ENCODE data around the gene CENPB. TPM values are rescaled to one million over a fixed set of nuclear protein-coding genes. Genes with fewer than 3 reads are reported as not detected.
A peak's percentile ranks its signal among the peaks of the same experiment; 100 is the strongest.

Gene CENPB
- total and polyA plus RNA-seq, 8 donors = 24.5 to 130 (median 69.2) TPM

DNA sequence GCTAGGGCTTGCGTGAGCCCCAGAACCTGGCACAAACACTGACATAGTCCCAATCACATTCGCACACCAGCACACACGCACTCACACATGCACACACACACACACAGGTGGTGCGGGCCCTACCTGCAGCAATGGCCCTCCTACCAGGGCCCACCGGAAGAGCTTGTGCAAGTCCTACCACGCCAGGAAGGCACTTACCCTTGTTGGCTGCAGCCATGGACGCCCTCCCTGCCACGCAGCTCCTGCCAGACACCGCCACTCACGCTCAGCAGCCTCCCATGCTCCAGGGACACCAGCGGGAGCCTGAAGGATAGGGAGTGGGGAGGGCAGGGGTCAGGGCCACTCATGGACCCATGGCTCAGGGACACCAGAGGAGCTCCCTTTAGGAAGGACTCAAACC, 26.7 kb downstream of the CENPB start:
- intact Hi-C loops (cut with DNase I; ENCODE audit: low total_unique reads) = loop anchor here (10.0 kb wide), 2 partner anchors 85 to 95 kb away; no protein-coding TSS in a partner anchor
- Histone ChIP-seq H3K36me3 (peaks cover 13 to 47% (median 28%) of the 10 kb centered on the region in 4 donors), H3K9me3 (no peaks in the 10 kb centered on the region), H3K27me3 (no peaks in the 10 kb centered on the region), H3K4me1 (peaks cover 6 to 49% (median 18%) of the 10 kb centered on the region in 4 donors), H3K27ac (peak overlapping the region in 4 of 5 donors; percentile 25 to 94 (median 36)), H3K4me3 (no peak overlapping the region)
- peak in 1 of 2 donors; percentile 11 for DNase-seq
- TF ChIP-seq POLR2A (IDR thresholded peaks at IDR 0.05) = no peak
- no peak for TF ChIP-seq POLR2AphosphoS5 (IDR thresholded peaks at IDR 0.05)
- no peak for TF ChIP-seq EP300 (IDR thresholded peaks at IDR 0.05)
- TF ChIP-seq, protein P1, sequence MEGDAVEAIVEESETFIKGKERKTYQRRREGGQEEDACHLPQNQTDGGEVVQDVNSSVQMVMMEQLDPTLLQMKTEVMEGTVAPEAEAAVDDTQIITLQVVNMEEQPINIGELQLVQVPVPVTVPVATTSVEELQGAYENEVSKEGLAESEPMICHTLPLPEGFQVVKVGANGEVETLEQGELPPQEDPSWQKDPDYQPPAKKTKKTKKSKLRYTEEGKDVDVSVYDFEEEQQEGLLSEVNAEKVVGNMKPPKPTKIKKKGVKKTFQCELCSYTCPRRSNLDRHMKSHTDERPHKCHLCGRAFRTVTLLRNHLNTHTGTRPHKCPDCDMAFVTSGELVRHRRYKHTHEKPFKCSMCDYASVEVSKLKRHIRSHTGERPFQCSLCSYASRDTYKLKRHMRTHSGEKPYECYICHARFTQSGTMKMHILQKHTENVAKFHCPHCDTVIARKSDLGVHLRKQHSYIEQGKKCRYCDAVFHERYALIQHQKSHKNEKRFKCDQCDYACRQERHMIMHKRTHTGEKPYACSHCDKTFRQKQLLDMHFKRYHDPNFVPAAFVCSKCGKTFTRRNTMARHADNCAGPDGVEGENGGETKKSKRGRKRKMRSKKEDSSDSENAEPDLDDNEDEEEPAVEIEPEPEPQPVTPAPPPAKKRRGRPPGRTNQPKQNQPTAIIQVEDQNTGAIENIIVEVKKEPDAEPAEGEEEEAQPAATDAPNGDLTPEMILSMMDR (IDR thresholded peaks at IDR 0.05) = no peak
- WGBS, 5 donors = 91 to 94% (median 93%) methylated on average over 6 to 11 of the region's 11 CpGs

DNA sequence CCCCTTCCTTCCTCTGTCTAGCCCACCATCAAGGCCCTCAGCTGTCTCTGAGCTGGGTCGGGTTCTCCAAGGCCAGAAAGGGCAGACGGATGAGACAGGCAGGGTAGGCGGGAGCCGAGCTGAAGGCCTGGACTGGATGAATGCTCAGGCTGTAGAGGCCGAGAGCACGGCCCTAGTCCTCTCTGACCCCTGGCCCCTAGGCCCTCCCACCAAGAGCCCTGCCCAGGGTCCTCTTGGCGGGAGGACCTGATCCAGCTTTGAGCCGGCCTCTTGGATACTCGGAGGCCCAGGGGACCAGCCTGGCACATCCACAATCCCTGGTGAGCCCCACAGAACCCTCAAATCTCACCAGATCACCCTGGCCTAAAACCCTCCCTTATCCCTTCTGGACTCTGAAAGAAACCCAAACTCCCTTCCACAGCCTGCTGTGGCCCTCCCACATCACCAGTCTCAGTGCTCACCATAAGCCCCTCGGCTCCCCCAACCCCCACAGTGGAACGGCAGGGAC, 27.2 kb downstream of the CENPB start:
- Histone ChIP-seq H3K36me3 (peaks cover 16 to 52% (median 31%) of the 10 kb centered on the region in 4 donors), H3K9me3 (no peaks in the 10 kb centered on the region), H3K4me3 (no peak overlapping the region), H3K4me1 (peaks cover under 1 to 44% (median 13%) of the 10 kb centered on the region in 4 donors), H3K27me3 (no peaks in the 10 kb centered on the region), H3K27ac (peak overlapping the region in 4 of 5 donors; percentile 4 to 94 (median 32))
- DNase-seq = peak in 1 of 2 donors; percentile 4
- WGBS, 5 donors = 70 to 90% (median 84%) methylated on average over 5 to 11 of the region's 11 CpGs
- TF ChIP-seq POLR2A (IDR thresholded peaks at IDR 0.05) (no peak), POLR2AphosphoS5 (IDR thresholded peaks at IDR 0.05) (no peak), EP300 (IDR thresholded peaks at IDR 0.05) (no peak)
- TF ChIP-seq, protein P1 (IDR thresholded peaks at IDR 0.05) = no peak
- intact Hi-C loops (cut with DNase I; ENCODE audit: low total_unique reads) = loop anchor here (10.0 kb wide), 1 partner anchor 95 kb away; no protein-coding TSS in a partner anchor

- peaks cover 0 to 41% (median 7%) of the 10 kb centered on the region in 4 donors for H3K4me1 ChIP-seq
- 68 to 96% (median 85%) methylated on average over 10 to 11 of the region's 11 CpGs for WGBS, 5 donors
- H3K36me3 ChIP-seq = peaks cover 16 to 60% (median 35%) of the 10 kb centered on the region in 4 donors
- H3K27me3 ChIP-seq = no peaks in the 10 kb centered on the region
- intact Hi-C loops (cut with DNase I; ENCODE audit: low total_unique reads) = loop anchor here (10.0 kb wide), 1 partner anchor 96 kb away; no protein-coding TSS in a partner anchor
- H3K4me3 ChIP-seq = no peak overlapping the region
- no peak for TF ChIP-seq POLR2AphosphoS5 (IDR thresholded peaks at IDR 0.05)
- TF ChIP-seq, protein P1 (IDR thresholded peaks at IDR 0.05) = no peak
- TF ChIP-seq POLR2A (IDR thresholded peaks at IDR 0.05) = no peak
- no peak for TF ChIP-seq EP300 (IDR thresholded peaks at IDR 0.05)
- peak overlapping the region in 4 of 5 donors; percentile 4 to 94 (median 32) for H3K27ac ChIP-seq
- no peaks in the 10 kb centered on the region for H3K9me3 ChIP-seq
- DNase-seq = peak in 1 of 2 donors; percentile 33
Observed at GRCh38 chr20:3758566-3758965, 28.0 kb downstream of the CENPB start.

DNA sequence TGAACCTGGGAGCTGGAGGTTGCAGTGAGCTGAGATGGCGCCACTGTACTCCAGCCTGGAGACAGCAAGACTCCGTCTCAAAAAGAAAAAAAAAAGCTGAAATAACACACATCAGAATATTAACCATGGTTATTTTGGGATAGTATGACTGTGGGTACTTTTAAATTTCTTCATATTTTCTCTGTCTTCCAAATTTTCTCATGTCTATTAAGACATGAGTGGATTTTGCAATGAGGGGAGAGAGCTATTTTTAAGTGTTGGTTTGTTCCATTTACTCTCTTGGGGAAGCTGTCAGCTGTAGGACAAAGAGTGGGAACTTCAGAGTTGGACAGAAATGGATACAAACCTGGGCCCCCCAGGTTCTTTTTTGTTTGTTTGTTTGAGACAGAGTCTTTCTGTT, 29.3 kb downstream of the CENPB start:
- Histone ChIP-seq H3K27me3 (no peaks in the 10 kb centered on the region), H3K9me3 (no peaks in the 10 kb centered on the region), H3K36me3 (peaks cover 16 to 60% (median 35%) of the 10 kb centered on the region in 4 donors), H3K4me1 (peaks cover 0 to 52% (median 9%) of the 10 kb centered on the region in 4 donors), H3K4me3 (no peak overlapping the region), H3K27ac (peak overlapping the region in 4 of 5 donors; percentile 4 to 94 (median 13))
- WGBS, 5 donors = 88 to 98% (median 91%) methylated on average over 2 of the region's 2 CpGs
- intact Hi-C loops (cut with DNase I; ENCODE audit: low total_unique reads) = loop anchor here (10.0 kb wide), 1 partner anchor 98 kb away; no protein-coding TSS in a partner anchor
- DNase-seq = no peak
- TF ChIP-seq, protein P1 (IDR thresholded peaks at IDR 0.05) = no peak
- TF ChIP-seq EP300 (IDR thresholded peaks at IDR 0.05) (no peak), POLR2AphosphoS5 (IDR thresholded peaks at IDR 0.05) (no peak), POLR2A (IDR thresholded peaks at IDR 0.05) (no peak)
